ENCODE measurements around the gene PSMD12. TPM values are rescaled to one million over a fixed set of nuclear protein-coding genes. Genes with fewer than 3 reads are reported as not detected.

The PSMD12 gene
- total and polyA plus RNA-seq, 9 of the 15 experiments (the other 6 are each of a cell fraction or from before 2014, with no cell fraction given): 36.6 to 150 (median 65.5) TPM

DNA sequence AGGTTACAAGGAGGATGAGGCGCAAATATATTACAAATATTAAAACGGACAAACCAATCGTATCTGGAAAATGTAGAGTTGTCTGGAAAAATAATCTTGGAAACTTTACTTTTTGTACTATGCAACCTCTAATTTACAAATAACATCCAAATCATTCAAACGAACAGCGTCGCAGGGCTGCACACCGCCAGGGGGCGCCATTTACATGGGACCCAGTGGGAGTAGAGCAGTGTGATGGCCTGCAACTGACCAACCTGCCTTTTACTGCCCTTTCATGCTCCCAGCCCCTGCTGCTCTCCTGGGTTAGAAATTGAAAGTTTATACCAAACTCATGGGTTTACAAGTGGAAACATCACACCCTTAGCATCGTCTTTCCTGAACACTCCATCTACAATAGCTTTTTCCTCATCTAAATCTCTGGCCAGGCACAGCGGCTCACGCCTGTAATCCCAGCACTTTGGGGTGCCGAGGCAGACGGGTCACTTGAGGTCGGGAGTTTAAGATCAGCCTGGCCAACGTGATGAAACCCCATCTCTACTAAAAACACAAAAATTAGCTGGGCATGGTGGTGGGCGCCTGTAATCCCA lies 20.7 kb upstream of the PSMD12 start (continued):
- TF ChIP-seq, protein P1, sequence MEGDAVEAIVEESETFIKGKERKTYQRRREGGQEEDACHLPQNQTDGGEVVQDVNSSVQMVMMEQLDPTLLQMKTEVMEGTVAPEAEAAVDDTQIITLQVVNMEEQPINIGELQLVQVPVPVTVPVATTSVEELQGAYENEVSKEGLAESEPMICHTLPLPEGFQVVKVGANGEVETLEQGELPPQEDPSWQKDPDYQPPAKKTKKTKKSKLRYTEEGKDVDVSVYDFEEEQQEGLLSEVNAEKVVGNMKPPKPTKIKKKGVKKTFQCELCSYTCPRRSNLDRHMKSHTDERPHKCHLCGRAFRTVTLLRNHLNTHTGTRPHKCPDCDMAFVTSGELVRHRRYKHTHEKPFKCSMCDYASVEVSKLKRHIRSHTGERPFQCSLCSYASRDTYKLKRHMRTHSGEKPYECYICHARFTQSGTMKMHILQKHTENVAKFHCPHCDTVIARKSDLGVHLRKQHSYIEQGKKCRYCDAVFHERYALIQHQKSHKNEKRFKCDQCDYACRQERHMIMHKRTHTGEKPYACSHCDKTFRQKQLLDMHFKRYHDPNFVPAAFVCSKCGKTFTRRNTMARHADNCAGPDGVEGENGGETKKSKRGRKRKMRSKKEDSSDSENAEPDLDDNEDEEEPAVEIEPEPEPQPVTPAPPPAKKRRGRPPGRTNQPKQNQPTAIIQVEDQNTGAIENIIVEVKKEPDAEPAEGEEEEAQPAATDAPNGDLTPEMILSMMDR (IDR thresholded peaks at IDR 0.05 in 2 of 3, conservative IDR thresholded peaks at IDR 0.05 in 1 of 3; ENCODE audit: insufficient read depth in 2 of 3, low read depth in 1 of 3, low read length in 3 of 3): peak; percentile 76 to 91 (median 78)
- TF ChIP-seq SMC3 (conservative IDR thresholded peaks at IDR 0.05; ENCODE audit: insufficient read depth, low read depth, low read length): peak; percentile 47
- TF ChIP-seq ADNP (tag; IDR thresholded peaks at IDR 0.05): 0 out of 2 replicates have a peak, but pooled peaks have one; percentile 11
- TF ChIP-seq, protein P2, sequence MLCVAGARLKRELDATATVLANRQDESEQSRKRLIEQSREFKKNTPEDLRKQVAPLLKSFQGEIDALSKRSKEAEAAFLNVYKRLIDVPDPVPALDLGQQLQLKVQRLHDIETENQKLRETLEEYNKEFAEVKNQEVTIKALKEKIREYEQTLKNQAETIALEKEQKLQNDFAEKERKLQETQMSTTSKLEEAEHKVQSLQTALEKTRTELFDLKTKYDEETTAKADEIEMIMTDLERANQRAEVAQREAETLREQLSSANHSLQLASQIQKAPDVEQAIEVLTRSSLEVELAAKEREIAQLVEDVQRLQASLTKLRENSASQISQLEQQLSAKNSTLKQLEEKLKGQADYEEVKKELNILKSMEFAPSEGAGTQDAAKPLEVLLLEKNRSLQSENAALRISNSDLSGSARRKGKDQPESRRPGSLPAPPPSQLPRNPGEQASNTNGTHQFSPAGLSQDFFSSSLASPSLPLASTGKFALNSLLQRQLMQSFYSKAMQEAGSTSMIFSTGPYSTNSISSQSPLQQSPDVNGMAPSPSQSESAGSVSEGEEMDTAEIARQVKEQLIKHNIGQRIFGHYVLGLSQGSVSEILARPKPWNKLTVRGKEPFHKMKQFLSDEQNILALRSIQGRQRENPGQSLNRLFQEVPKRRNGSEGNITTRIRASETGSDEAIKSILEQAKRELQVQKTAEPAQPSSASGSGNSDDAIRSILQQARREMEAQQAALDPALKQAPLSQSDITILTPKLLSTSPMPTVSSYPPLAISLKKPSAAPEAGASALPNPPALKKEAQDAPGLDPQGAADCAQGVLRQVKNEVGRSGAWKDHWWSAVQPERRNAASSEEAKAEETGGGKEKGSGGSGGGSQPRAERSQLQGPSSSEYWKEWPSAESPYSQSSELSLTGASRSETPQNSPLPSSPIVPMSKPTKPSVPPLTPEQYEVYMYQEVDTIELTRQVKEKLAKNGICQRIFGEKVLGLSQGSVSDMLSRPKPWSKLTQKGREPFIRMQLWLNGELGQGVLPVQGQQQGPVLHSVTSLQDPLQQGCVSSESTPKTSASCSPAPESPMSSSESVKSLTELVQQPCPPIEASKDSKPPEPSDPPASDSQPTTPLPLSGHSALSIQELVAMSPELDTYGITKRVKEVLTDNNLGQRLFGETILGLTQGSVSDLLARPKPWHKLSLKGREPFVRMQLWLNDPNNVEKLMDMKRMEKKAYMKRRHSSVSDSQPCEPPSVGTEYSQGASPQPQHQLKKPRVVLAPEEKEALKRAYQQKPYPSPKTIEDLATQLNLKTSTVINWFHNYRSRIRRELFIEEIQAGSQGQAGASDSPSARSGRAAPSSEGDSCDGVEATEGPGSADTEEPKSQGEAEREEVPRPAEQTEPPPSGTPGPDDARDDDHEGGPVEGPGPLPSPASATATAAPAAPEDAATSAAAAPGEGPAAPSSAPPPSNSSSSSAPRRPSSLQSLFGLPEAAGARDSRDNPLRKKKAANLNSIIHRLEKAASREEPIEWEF (CRISPR knock-in tag; IDR thresholded peaks at IDR 0.05): no peak
- TF ChIP-seq, protein P3, sequence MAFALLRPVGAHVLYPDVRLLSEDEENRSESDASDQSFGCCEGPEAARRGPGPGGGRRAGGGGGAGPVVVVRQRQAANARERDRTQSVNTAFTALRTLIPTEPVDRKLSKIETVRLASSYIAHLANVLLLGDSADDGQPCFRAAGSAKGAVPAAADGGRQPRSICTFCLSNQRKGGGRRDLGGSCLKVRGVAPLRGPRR (CRISPR knock-in tag; IDR thresholded peaks at IDR 0.05): no peak

Data from K562 (cell line).